Esophagus muscularis mucosa (tissue), 3 donors: ENCODE results near the gene SAA4.

ENCODE experiments used
- CTCF ChIP-seq, 3 experiments: fragments of 200-600 bp in 2 of 3; fragments of 450-650 bp in 1 of 3; sonication (generic) in 2 of 3; IDR thresholded peaks; one replicate each; pipeline ENCODE4 v1.5.1; 2017 to 2019; ENCODE audit warnings: antibody characterized with exemption in 3 of 3, mild to moderate bottlenecking in 2 of 3, moderate library complexity in 1 of 3
- POLR2AphosphoS5 ChIP-seq, 2 donors: sonication (generic); formaldehyde crosslinking; IDR thresholded peaks; one replicate each; pipeline ENCODE4 v1.6.1; 2017; ENCODE audit warnings: antibody characterized with exemption in 2 of 2

- TF ChIP-seq POLR2AphosphoS5 (IDR thresholded peaks at IDR 0.05) (no peak), CTCF (IDR thresholded peaks at IDR 0.05) (no peak)
Observed at GRCh38 chr11:18223591-18224387, 12.8 kb downstream of the SAA4 start.
